Caco-2 (cell line): ENCODE data around the gene SLC38A8. TPM values are rescaled to one million over a fixed set of nuclear protein-coding genes. Genes with fewer than 3 reads are reported as not detected.

Source experiments
- BruUV-seq: library from RNA; stranded (reverse); fragments of 400-500 nt; replicated peaks from 2 replicates; lab custom pipeline; 2021; lab: Mats Ljungman, UMichigan
- CTCF ChIA-PET: fragments of 300-600 bp; sonication (Branson Sonifier 250); formaldehyde crosslinking; loops from one replicate; lab custom pipeline; 2022; ENCODE audit warnings: antibody characterized with exemption; lab: Charles Lee
- POLR2A ChIA-PET: fragments of 300-600 bp; sonication (Branson Sonifier 250); formaldehyde crosslinking; loops from one replicate; lab custom pipeline; 2022; ENCODE audit warnings: antibody characterized with exemption; lab: Charles Lee
- DNase-seq, 2 experiments: peaks; one replicate each; pipeline versions ENCODE4 v3.0.0 to v3.0.0-alpha.2; 2020 to 2022
- H3K27me3 ChIP-seq: replicated peaks from 2 replicates; pipeline ENCODE4 v1.6.0; 2011; ENCODE audit warnings: low read length; ENCODE audit not compliant: control insufficient read depth, insufficient read depth
- H3K36me3 ChIP-seq: 2 replicates; pipeline ENCODE4 v1.5.1; 2011; ENCODE audit warnings: low read length; ENCODE audit not compliant: control insufficient read depth, insufficient read depth
- H3K4me1 ChIP-seq: fragments of 250-450 bp; sonication (Bioruptor Pico); 2 replicates; pipeline ENCODE4 v1.5.1; 2020; ENCODE audit warnings: mild to moderate bottlenecking
- H3K4me3 ChIP-seq: 2 replicates; pipeline ENCODE4 v1.5.1; 2011; ENCODE audit warnings: low read depth, mild to moderate bottlenecking, control low read depth, low read length
- H3K9me3 ChIP-seq: fragments of 250-450 bp; sonication (Bioruptor Pico); 2 replicates; pipeline ENCODE4 v1.5.1; 2020; ENCODE audit warnings: mild to moderate bottlenecking, moderate library complexity
- H3K27ac Mint-ChIP-seq: one replicate; pipeline ENCODE4 v1.8.0; 2022; ENCODE audit warnings: mixed read lengths; ENCODE audit not compliant: unreplicated experiment
- H3K27me3 Mint-ChIP-seq: one replicate; pipeline ENCODE4 v1.8.0; 2022; ENCODE audit warnings: mixed read lengths; ENCODE audit not compliant: insufficient read depth, unreplicated experiment
- H3K36me3 Mint-ChIP-seq: one replicate; pipeline ENCODE4 v1.8.0; 2022; ENCODE audit warnings: mild to moderate bottlenecking, mixed read lengths; ENCODE audit not compliant: insufficient read depth, unreplicated experiment
- H3K4me1 Mint-ChIP-seq: one replicate; pipeline ENCODE4 v1.8.0; 2022; ENCODE audit warnings: low read depth, mixed read lengths; ENCODE audit not compliant: unreplicated experiment
- H3K4me3 Mint-ChIP-seq: one replicate; pipeline ENCODE4 v1.8.0; 2022; ENCODE audit warnings: mild to moderate bottlenecking, moderate library complexity, mixed read lengths; ENCODE audit not compliant: unreplicated experiment
- H3K9me3 Mint-ChIP-seq: one replicate; pipeline ENCODE4 v1.8.0; 2022; ENCODE audit warnings: mixed read lengths; ENCODE audit not compliant: unreplicated experiment
- intact Hi-C: fragments of 100-400 bp; cut with micrococcal nuclease; formaldehyde crosslinking; loops from one replicate; pipeline ENCODE4 v1.10.0; 2022; ENCODE audit not compliant: unreplicated experiment
- total RNA-seq: library from RNA; stranded (reverse); gene quantifications from 2 replicates; pipeline ENCODE4 v1.2.3, GENCODE V29; 2022
- TF ChIP-seq, protein P1 (sequence below), 2 experiments: fragments of 200-600 bp in 1 of 2; IDR thresholded peaks; 1 replicate in 1 of 2; 2 replicates in 1 of 2; pipeline versions ENCODE4 v1.5.1 to v1.8.0; 2011 to 2022; ENCODE audit warnings: antibody characterized with exemption in 1 of 2, control low read depth in 1 of 2, inconsistent platforms in 1 of 2, low read depth in 1 of 2, low read length in 1 of 2, mild to moderate bottlenecking in 1 of 2, moderate library complexity in 1 of 2; ENCODE audit not compliant: insufficient read depth in 1 of 2, severe bottlenecking in 1 of 2, unreplicated experiment in 1 of 2

SLC38A8 gene
- total RNA-seq, 1 experiment from 2014 or later, result 0.79 TPM

DNA sequence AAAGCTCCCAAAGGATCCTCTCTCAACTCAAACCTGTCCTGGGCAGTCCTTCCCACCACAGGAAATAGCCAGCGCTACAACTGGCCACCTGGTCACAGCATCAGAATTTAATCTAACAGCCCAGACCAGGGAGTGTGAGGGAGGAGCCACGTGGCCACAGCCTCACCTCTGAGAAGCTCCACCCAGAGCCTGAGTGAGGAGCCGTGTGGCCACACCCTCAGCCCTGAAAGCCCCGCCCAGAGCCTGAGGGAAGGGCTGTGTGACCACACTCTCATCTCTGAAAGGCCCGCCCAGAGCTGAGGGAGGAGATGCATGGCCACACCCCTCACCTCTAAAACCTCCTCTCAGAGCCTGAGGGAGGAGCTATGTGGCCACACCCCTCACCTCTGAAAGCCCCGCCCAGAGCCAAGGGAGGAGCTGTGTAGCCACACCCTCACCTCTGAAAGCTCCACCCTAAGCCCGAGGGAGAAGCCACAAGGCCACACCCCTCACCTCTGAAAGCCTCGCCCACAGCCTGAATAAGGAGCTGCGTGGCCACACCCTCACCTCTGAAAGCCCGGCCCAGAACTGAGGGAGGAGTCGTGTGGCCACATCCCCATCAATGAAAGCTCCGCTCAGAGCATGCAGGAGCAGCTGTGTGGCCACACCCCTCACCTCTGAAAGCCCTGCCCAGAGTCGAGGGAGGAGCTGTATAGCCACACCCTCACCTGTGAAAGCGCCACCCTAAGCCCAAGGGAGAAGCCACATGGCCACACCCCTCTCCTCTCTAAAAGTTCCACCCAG lies 28.6 kb downstream of the SLC38A8 start:
- no peaks in the 10 kb centered on the region for H3K27me3 ChIP-seq
- BruUV-seq, result no TSS peak
- Mint-ChIP-seq H3K4me1 (no peaks in the 10 kb centered on the region), H3K36me3 (no peaks in the 10 kb centered on the region), H3K9me3 (peaks cover 18% of the 10 kb centered on the region), H3K4me3 (no peak overlapping the region), H3K27ac (no peak overlapping the region), H3K27me3 (no peaks in the 10 kb centered on the region)
- ChIA-PET CTCF (interaction anchor here (0.6 to 0.9 kb wide), 2 partner anchors 57 to 156 kb away, joined by 3 read pairs; no protein-coding TSS in a partner anchor), POLR2A (interaction anchor here (0.8 to 1.4 kb wide), 2 partner anchors 60 to 87 kb away, joined by 3 read pairs; no protein-coding TSS in a partner anchor)
- no peaks in the 10 kb centered on the region for H3K4me1 ChIP-seq
- no peaks in the 10 kb centered on the region for H3K36me3 ChIP-seq
- H3K9me3 ChIP-seq, result peaks cover under 1% of the 10 kb centered on the region
- no peak overlapping the region for H3K4me3 ChIP-seq
- intact Hi-C loops, result no loop called here
- TF ChIP-seq, protein P1, sequence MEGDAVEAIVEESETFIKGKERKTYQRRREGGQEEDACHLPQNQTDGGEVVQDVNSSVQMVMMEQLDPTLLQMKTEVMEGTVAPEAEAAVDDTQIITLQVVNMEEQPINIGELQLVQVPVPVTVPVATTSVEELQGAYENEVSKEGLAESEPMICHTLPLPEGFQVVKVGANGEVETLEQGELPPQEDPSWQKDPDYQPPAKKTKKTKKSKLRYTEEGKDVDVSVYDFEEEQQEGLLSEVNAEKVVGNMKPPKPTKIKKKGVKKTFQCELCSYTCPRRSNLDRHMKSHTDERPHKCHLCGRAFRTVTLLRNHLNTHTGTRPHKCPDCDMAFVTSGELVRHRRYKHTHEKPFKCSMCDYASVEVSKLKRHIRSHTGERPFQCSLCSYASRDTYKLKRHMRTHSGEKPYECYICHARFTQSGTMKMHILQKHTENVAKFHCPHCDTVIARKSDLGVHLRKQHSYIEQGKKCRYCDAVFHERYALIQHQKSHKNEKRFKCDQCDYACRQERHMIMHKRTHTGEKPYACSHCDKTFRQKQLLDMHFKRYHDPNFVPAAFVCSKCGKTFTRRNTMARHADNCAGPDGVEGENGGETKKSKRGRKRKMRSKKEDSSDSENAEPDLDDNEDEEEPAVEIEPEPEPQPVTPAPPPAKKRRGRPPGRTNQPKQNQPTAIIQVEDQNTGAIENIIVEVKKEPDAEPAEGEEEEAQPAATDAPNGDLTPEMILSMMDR (IDR thresholded peaks at IDR 0.05; ENCODE audit: insufficient read depth in 1 of 2, low read depth in 1 of 2, low read length in 1 of 2, severe bottlenecking in 1 of 2, unreplicated experiment in 1 of 2), result no peak
- DNase-seq, result peak; percentile 79 to 92

DNA sequence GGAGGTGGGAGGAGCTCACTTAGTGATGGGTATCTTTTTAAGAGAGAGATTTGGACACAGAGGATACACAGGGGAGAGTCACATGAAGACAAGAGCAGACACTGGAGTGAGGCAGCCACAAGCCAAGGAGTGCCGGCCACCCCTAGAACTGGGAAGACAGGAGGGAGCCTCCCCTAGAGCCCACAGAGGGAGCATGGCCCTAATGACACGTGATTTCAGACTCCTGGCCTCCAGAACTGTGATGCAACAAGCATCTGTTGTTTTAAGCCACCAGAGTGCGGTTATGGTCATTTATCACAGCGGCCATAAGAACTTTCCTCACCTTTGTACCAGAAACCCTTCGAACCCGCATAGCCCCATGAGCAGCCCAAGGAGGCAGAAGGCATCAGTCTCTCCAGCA lies 33.3 kb downstream of the SLC38A8 start:
- Mint-ChIP-seq H3K36me3 (no peaks in the 10 kb centered on the region), H3K4me3 (no peak overlapping the region), H3K9me3 (peaks cover under 1% of the 10 kb centered on the region), H3K27ac (no peak overlapping the region), H3K27me3 (no peaks in the 10 kb centered on the region), H3K4me1 (no peaks in the 10 kb centered on the region)
- DNase-seq, result no peak
- no TSS peak for BruUV-seq
- TF ChIP-seq, protein P1 (IDR thresholded peaks at IDR 0.05; ENCODE audit: insufficient read depth in 1 of 2, low read depth in 1 of 2, low read length in 1 of 2, severe bottlenecking in 1 of 2, unreplicated experiment in 1 of 2), result no peak
- no peak overlapping the region for H3K4me3 ChIP-seq
- no peaks in the 10 kb centered on the region; the same call in 1 of the 2 replicates for H3K27me3 ChIP-seq
- no peaks in the 10 kb centered on the region; the same call in 1 of the 2 replicates for H3K36me3 ChIP-seq
- CTCF ChIA-PET, result interaction anchor here (0.5 kb wide), 1 partner anchor 42 kb away, joined by 3 read pairs; no protein-coding TSS in a partner anchor
- no peaks in the 10 kb centered on the region for H3K4me1 ChIP-seq
- H3K9me3 ChIP-seq, result no peaks in the 10 kb centered on the region; the same call in 1 of the 2 replicates
- intact Hi-C loops, result no loop called here
- POLR2A ChIA-PET, result no interaction called here

DNA sequence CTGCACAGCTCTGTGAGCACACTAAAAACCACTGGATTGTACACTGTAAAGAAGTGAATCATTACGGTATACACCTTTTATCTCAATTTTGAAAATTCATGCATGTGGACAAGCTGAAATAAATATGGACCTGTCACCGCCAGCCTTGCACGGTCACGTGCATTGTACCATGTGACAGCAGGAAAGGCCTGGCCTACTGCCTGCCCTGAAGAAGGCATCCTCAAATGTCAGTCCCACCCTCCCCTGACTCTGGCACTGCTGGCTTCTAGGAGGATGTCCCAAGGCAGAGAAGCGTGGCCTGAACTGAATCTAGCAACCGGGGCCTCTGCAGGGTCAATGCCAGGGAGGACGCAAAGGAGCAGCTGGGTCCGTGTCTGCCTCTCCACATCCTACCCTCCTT lies 34.6 kb downstream of the SLC38A8 start:
- H3K27me3 ChIP-seq, result no peaks in the 10 kb centered on the region; the same call in 1 of the 2 replicates
- H3K4me3 Mint-ChIP-seq, result no peak overlapping the region
- TF ChIP-seq, protein P1 (IDR thresholded peaks at IDR 0.05; ENCODE audit: insufficient read depth in 1 of 2, low read depth in 1 of 2, low read length in 1 of 2, severe bottlenecking in 1 of 2, unreplicated experiment in 1 of 2), result no peak
- no peaks in the 10 kb centered on the region; the same call in 1 of the 2 replicates for H3K36me3 ChIP-seq
- ChIA-PET CTCF (no interaction called here), POLR2A (no interaction called here)
- no TSS peak for BruUV-seq
- no peaks in the 10 kb centered on the region for H3K27me3 Mint-ChIP-seq
- no peaks in the 10 kb centered on the region for H3K4me1 Mint-ChIP-seq
- H3K9me3 Mint-ChIP-seq, result no peaks in the 10 kb centered on the region
- no peaks in the 10 kb centered on the region for H3K4me1 ChIP-seq
- no peak for DNase-seq
- H3K9me3 ChIP-seq, result no peaks in the 10 kb centered on the region
- no peak overlapping the region for H3K4me3 ChIP-seq
- H3K36me3 Mint-ChIP-seq, result no peaks in the 10 kb centered on the region
- intact Hi-C loops, result no loop called here
- H3K27ac Mint-ChIP-seq, result no peak overlapping the region
